ENCODE data around the gene CCDC138.
"Not testable (repeated sequence)": the region's sequence is repeated elsewhere in the genome, so short reads cannot be mapped to it uniquely, and the experiment has no call there.

The CCDC138 gene

GRCh38 chr2:108786354-108787215 lies at the start of gene CCDC138:
Gene CCDC138, plus strand, starts transcription at chr2:108786771. Its CDS starts 52 bp downstream, at chr2:108786823.
- peaks cover 39% of the 10 kb centered on the region for H3K36me3 Mint-ChIP-seq (ENCODE audit: low read depth)
- H3K27me3 Mint-ChIP-seq, result no peaks in the 10 kb centered on the region
- H3K4me3 Mint-ChIP-seq, result peak within 1 kb of the TSS; percentile 89
- intact Hi-C loops (cut with micrococcal nuclease), result no loop called here
- no peaks in the 10 kb centered on the region for H3K9me3 Mint-ChIP-seq
- peak within 1 kb of the TSS; percentile 83 for H3K27ac Mint-ChIP-seq
- peaks cover 12% of the 10 kb centered on the region for H3K4me1 Mint-ChIP-seq (ENCODE audit: low read depth)

- H3K27ac Mint-ChIP-seq; H3K27me3 Mint-ChIP-seq; intact Hi-C loops (cut with micrococcal nuclease); H3K4me1 Mint-ChIP-seq (ENCODE audit: low read depth); H3K4me3 Mint-ChIP-seq; H3K9me3 Mint-ChIP-seq: not testable (repeated sequence)
- peaks cover 68% of the 10 kb centered on the region for H3K36me3 Mint-ChIP-seq (ENCODE audit: low read depth)
Measured at GRCh38 chr2:108757973-108758372, 28.6 kb upstream of the CCDC138 start.

GRCh38 chr2:108762618-108763017 lies 24.0 kb upstream of the CCDC138 start:
- H3K4me3 Mint-ChIP-seq; intact Hi-C loops (cut with micrococcal nuclease); H3K9me3 Mint-ChIP-seq; H3K27me3 Mint-ChIP-seq; H3K4me1 Mint-ChIP-seq (ENCODE audit: low read depth); H3K27ac Mint-ChIP-seq: not testable (repeated sequence)
- H3K36me3 Mint-ChIP-seq (ENCODE audit: low read depth), result peaks cover 68% of the 10 kb centered on the region

GRCh38 chr2:108766671-108767070 lies 19.9 kb upstream of the CCDC138 start:
- H3K4me3 Mint-ChIP-seq; H3K9me3 Mint-ChIP-seq; H3K4me1 Mint-ChIP-seq (ENCODE audit: low read depth); H3K27ac Mint-ChIP-seq; H3K27me3 Mint-ChIP-seq; intact Hi-C loops (cut with micrococcal nuclease): not testable (repeated sequence)
- peaks cover 67% of the 10 kb centered on the region for H3K36me3 Mint-ChIP-seq (ENCODE audit: low read depth)

- intact Hi-C loops (cut with micrococcal nuclease); H3K4me3 Mint-ChIP-seq; H3K27me3 Mint-ChIP-seq; H3K4me1 Mint-ChIP-seq (ENCODE audit: low read depth); H3K27ac Mint-ChIP-seq; H3K9me3 Mint-ChIP-seq: not testable (repeated sequence)
- H3K36me3 Mint-ChIP-seq (ENCODE audit: low read depth), result peaks cover 73% of the 10 kb centered on the region
Measured at GRCh38 chr2:108767859-108768258, 18.7 kb upstream of the CCDC138 start.

- intact Hi-C loops (cut with micrococcal nuclease), result no loop called here
- Mint-ChIP-seq H3K9me3 (no peaks in the 10 kb centered on the region), H3K36me3 (ENCODE audit: low read depth) (peaks cover 90% of the 10 kb centered on the region), H3K4me1 (ENCODE audit: low read depth) (no peaks in the 10 kb centered on the region), H3K27ac (no peak overlapping the region), H3K4me3 (no peak overlapping the region), H3K27me3 (no peaks in the 10 kb centered on the region)
Measured at GRCh38 chr2:108776475-108776874, 10.1 kb upstream of the CCDC138 start.

GRCh38 chr2:108778857-108779256 lies 7.7 kb upstream of the CCDC138 start:
- no peak overlapping the region for H3K27ac Mint-ChIP-seq
- no peaks in the 10 kb centered on the region for H3K27me3 Mint-ChIP-seq
- H3K36me3 Mint-ChIP-seq (ENCODE audit: low read depth), result peaks cover 89% of the 10 kb centered on the region
- intact Hi-C loops (cut with micrococcal nuclease), result no loop called here
- H3K4me3 Mint-ChIP-seq, result no peak overlapping the region
- H3K9me3 Mint-ChIP-seq, result no peaks in the 10 kb centered on the region
- no peaks in the 10 kb centered on the region for H3K4me1 Mint-ChIP-seq (ENCODE audit: low read depth)

GRCh38 chr2:108786008-108786353 lies 590 bp upstream of the CCDC138 start:
- Mint-ChIP-seq H3K27ac (peak overlapping the region; percentile 83), H3K4me3 (peak overlapping the region; percentile 89), H3K4me1 (ENCODE audit: low read depth) (peaks cover 12% of the 10 kb centered on the region), H3K36me3 (ENCODE audit: low read depth) (peaks cover 40% of the 10 kb centered on the region), H3K27me3 (no peaks in the 10 kb centered on the region), H3K9me3 (no peaks in the 10 kb centered on the region)
- intact Hi-C loops (cut with micrococcal nuclease), result no loop called here

- H3K36me3 Mint-ChIP-seq (ENCODE audit: low read depth), result peaks cover 33% of the 10 kb centered on the region
- H3K27me3 Mint-ChIP-seq, result no peaks in the 10 kb centered on the region
- H3K4me1 Mint-ChIP-seq (ENCODE audit: low read depth), result peaks cover 12% of the 10 kb centered on the region
- no peaks in the 10 kb centered on the region for H3K9me3 Mint-ChIP-seq
- intact Hi-C loops (cut with micrococcal nuclease), result no loop called here
- H3K4me3 Mint-ChIP-seq, result peak overlapping the region; percentile 89
- peak overlapping the region; percentile 83 for H3K27ac Mint-ChIP-seq
Measured at GRCh38 chr2:108787216-108787541, 608 bp downstream of the CCDC138 start.

- intact Hi-C loops (cut with micrococcal nuclease), result no loop called here
- no peak overlapping the region for H3K27ac Mint-ChIP-seq
- peaks cover 13% of the 10 kb centered on the region for H3K36me3 Mint-ChIP-seq (ENCODE audit: low read depth)
- H3K9me3 Mint-ChIP-seq, result no peaks in the 10 kb centered on the region
- H3K4me1 Mint-ChIP-seq (ENCODE audit: low read depth), result no peaks in the 10 kb centered on the region
- no peaks in the 10 kb centered on the region for H3K27me3 Mint-ChIP-seq
- H3K4me3 Mint-ChIP-seq, result no peak overlapping the region
Measured at GRCh38 chr2:108803045-108803736, 16.6 kb downstream of the CCDC138 start.

GRCh38 chr2:108805032-108805431 lies 18.5 kb downstream of the CCDC138 start:
- peaks cover 24% of the 10 kb centered on the region for H3K36me3 Mint-ChIP-seq (ENCODE audit: low read depth)
- H3K4me3 Mint-ChIP-seq, result no peak overlapping the region
- no peak overlapping the region for H3K27ac Mint-ChIP-seq
- peaks cover 18% of the 10 kb centered on the region for H3K9me3 Mint-ChIP-seq
- H3K27me3 Mint-ChIP-seq, result no peaks in the 10 kb centered on the region
- intact Hi-C loops (cut with micrococcal nuclease), result no loop called here
- no peaks in the 10 kb centered on the region for H3K4me1 Mint-ChIP-seq (ENCODE audit: low read depth)

GRCh38 chr2:108805782-108806181 lies 19.2 kb downstream of the CCDC138 start:
- H3K27ac Mint-ChIP-seq, result no peak overlapping the region
- intact Hi-C loops (cut with micrococcal nuclease), result no loop called here
- no peak overlapping the region for H3K4me3 Mint-ChIP-seq
- H3K27me3 Mint-ChIP-seq, result no peaks in the 10 kb centered on the region
- peaks cover 32% of the 10 kb centered on the region for H3K36me3 Mint-ChIP-seq (ENCODE audit: low read depth)
- peaks cover 26% of the 10 kb centered on the region for H3K9me3 Mint-ChIP-seq
- no peaks in the 10 kb centered on the region for H3K4me1 Mint-ChIP-seq (ENCODE audit: low read depth)

GRCh38 chr2:108806371-108807113 lies 20.0 kb downstream of the CCDC138 start:
- Mint-ChIP-seq H3K4me3 (no peak overlapping the region), H3K27me3 (no peaks in the 10 kb centered on the region), H3K9me3 (peaks cover 31% of the 10 kb centered on the region), H3K4me1 (ENCODE audit: low read depth) (no peaks in the 10 kb centered on the region), H3K36me3 (ENCODE audit: low read depth) (peaks cover 32% of the 10 kb centered on the region), H3K27ac (no peak overlapping the region)
- intact Hi-C loops (cut with micrococcal nuclease), result no loop called here

GRCh38 chr2:108809936-108810335 lies 23.4 kb downstream of the CCDC138 start:
- peaks cover 39% of the 10 kb centered on the region for H3K36me3 Mint-ChIP-seq (ENCODE audit: low read depth)
- H3K4me1 Mint-ChIP-seq (ENCODE audit: low read depth), result no peaks in the 10 kb centered on the region
- no peak overlapping the region for H3K4me3 Mint-ChIP-seq
- H3K9me3 Mint-ChIP-seq, result peaks cover 31% of the 10 kb centered on the region
- no peak overlapping the region for H3K27ac Mint-ChIP-seq
- intact Hi-C loops (cut with micrococcal nuclease), result no loop called here
- H3K27me3 Mint-ChIP-seq, result no peaks in the 10 kb centered on the region

Data from dendritic cell treated with granulocyte-macrophage colony-stimulating factor and Interleukin-4, amounts not matched to agents 40 ng/mL and 50 ng/mL, for 4 days (primary cell).